ENCODE measurements around the gene CADM2.

The CADM2 gene

DNA sequence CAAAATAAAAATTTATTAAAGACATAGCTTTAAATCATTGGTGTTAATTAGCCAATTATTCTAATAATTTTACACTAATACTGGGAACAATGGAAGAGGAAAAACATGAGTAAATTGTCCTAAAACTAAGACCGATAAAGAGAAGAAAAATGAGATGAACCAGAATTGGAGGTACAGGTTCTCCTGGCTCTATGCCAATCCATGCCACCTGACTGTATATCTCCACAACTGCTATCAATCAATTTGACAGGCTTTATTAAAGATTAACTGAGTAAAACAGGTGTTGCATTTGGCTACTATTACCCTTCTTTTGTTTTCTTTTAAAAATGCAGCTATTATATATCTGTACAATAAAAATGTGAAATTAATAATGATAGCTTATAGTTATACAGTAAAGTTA lies 850.0 kb downstream of the CADM2 start:
- no peak for DNase-seq (ENCODE audit: low spot score)

GRCh38 chr3:85821130-85821756 lies 862.5 kb downstream of the CADM2 start:
- DNase-seq (ENCODE audit: low spot score), result no peak

- DNase-seq (ENCODE audit: low spot score), result no peak
These were observed 877.2 kb downstream of the CADM2 start for GRCh38 chr3:85835857-85836440.

DNA sequence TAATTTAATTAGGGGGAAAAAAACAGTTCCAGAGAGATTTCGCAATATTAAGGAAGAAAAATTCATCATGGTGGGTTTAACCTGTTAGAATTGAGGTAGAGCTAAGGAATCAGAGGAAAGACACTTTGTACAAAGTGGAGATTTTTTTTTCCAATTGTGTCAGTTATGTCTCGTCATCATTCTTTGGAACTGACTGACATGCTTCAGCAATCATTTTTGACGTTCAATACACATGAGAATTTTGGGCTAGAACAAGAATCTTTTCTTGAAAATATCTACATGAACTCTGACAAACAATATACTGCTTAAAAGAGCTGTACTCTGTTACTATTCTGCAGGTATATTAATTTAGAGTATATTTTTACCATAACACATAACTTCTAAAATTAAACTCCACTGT lies 878.6 kb downstream of the CADM2 start:
- no peak for DNase-seq (ENCODE audit: low spot score)

DNA sequence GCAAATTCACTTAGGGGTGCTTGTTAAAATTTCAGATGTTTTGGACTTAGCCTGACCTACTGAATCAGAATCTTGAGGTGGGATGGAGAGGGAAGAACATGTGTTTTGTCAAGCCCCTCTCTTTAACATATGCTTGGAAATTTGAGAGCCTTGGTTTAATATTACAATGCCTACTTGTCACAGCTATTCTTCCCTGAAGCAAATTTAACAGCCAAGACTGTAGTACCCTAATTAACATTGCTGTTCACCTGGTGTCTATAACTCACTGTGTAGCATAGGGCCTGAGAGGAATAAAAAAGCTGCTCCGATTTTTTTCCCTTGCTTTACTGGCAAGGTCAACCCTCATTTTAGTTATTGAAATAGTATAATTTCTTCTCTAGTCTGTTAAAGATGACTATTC lies 880.1 kb downstream of the CADM2 start:
- DNase-seq (ENCODE audit: low spot score), result no peak

DNA sequence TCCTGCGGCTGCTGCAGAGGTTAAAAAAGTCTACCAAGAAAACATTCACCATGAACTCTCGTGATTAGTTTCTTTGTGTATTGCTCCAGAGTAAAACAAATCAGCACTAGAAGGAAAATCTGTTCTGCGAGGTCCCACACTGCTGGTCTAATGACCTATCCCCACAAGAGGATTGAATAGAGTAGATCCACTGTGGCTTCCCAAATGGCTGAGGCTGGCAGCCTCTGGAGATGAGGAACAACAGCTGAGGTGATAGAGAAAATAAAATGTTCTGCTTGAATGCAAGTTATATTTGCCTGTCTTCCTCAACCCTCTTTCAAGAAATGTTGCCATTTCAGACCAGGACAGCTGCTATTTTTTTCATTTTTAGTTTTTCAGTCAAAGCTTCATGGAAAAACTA lies 883.3 kb downstream of the CADM2 start:
- no peak for DNase-seq (ENCODE audit: low spot score)

- no peak for DNase-seq (ENCODE audit: low spot score)
These were observed 888.2 kb downstream of the CADM2 start for GRCh38 chr3:85846940-85847339.

GRCh38 chr3:85851071-85851470 lies 892.3 kb downstream of the CADM2 start:
- DNase-seq (ENCODE audit: low spot score), result no peak

GRCh38 chr3:85853805-85854204 lies 895.0 kb downstream of the CADM2 start:
- DNase-seq (ENCODE audit: low spot score), result no peak

DNA sequence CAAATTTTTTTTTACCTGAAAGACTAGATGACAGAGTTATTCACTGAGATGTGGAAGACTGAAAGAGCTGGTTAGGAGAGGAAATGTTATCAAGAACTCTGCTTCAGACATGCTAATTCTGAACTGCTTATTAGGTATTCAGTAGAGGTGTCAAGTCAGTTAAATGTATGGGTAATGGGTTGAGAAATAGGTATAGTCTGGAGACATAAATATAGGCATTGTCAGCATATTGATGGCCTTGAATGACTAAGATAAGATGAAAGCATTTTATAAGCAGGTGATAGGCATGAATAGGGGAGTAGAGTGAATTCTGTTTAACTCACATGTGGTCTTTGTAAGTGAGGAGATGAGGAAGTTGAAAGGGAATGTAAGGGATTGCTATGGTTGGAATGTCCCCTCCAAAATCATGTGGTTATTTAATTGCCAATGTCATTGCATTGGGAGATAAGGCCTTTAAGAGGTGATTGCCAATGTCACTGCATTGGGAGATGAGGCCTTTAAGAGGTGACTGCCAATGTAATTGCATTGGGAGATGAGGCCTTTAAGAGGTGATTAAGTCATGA lies 904.2 kb downstream of the CADM2 start:
- no peak for DNase-seq (ENCODE audit: low spot score)

GRCh38 chr3:85864896-85865295 lies 906.1 kb downstream of the CADM2 start:
- no peak for DNase-seq (ENCODE audit: low spot score)

DNA sequence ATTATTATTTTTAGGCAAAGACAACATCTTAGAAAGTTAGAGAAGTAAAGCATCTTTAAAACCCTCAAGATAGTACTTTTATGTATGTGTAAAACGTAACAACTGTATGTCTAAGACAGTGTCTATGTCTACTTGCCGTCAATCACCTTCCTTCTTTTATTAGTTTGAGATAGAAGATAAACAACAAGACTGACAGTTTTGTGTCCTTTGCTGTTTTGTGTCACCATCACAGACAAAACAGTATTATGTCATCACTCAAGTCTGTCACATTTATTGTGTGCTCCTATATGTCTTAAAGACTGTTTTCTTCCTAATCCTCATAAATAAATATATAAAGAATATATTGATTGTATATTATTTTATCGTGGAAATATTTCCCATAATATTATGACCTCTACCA lies 908.3 kb downstream of the CADM2 start:
- DNase-seq (ENCODE audit: low spot score), result no peak

GRCh38 chr3:85875589-85875988 lies 916.8 kb downstream of the CADM2 start:
- DNase-seq (ENCODE audit: low spot score), result no peak

DNA sequence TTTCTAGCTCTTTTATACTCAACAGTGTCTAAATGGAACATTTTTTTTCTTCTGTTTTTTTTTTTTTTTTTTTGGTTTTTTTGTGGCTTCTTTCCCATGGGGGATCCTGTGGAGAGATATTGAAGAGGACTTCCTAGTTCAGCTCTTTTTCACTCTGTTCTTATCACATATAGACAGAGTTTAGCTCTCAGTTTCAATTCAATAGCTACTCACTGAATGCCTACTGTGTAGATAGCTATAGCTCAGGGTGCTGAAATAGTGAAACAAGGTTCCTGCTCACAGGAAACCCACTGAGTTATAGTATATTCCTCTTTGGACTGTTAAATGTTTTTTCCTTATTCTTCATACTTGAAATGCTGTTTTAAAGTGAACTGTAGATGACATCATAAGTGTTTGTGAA lies 918.8 kb downstream of the CADM2 start:
- DNase-seq (ENCODE audit: low spot score), result no peak

DNA sequence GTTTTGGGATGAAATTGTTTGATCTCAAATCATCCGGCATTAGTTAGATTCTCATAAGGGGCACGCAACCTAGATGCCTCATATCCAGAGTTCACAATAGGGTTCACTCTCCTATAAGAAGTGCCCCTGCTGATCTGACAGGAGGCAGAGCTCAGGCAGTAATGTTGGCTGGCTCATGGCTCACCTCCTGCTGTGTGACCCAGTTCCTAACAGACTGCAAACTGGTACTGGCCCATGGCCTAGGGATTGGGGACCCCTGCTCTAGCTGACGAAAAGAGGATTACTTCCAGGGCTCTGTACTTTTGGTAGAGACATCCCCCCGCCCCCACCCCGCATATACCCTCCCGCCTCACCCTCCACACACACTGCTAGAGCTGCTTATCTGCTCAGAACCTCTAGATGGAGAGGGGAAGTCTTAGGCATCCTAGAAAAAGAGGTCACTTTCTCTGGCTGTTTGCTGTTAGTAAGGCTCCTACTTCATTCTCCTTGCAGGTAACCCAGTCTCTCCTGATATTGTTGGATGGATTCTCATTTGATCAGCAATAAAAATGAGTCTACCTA lies 923.1 kb downstream of the CADM2 start:
- DNase-seq (ENCODE audit: low spot score), result no peak

DNA sequence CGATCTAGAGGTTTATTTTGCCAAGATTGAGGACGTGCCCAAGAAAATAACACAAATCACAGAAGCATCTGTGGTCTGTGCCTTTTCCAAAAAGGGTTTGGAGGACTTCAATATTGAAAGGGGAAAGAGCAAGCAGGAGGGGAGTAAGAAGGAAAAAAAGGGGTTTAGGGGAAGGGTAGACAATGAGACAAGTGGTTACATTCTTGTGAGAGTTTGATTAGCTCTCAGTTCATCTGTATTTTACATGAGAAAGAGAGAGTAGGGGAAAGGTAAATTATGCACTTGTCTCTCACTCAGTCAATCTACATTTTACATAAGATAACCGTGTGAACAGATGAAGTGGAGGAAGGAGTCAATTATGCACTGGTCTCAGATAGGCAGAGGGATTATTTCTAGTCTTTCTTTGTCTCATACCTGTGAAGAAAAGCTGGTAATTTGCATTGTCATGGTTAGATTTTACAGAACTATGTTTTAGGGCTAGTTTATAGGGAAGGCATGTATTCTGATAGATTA lies 931.3 kb downstream of the CADM2 start:
- no peak for DNase-seq (ENCODE audit: low spot score)

- no peak for DNase-seq (ENCODE audit: low spot score)
These were observed 944.6 kb downstream of the CADM2 start for GRCh38 chr3:85903434-85903833.

- no peak for DNase-seq (ENCODE audit: low spot score)
These were observed 954.2 kb downstream of the CADM2 start for GRCh38 chr3:85912980-85913379.

- DNase-seq (ENCODE audit: low spot score), result no peak
These were observed 963.6 kb downstream of the CADM2 start for GRCh38 chr3:85922374-85922773.

DNA sequence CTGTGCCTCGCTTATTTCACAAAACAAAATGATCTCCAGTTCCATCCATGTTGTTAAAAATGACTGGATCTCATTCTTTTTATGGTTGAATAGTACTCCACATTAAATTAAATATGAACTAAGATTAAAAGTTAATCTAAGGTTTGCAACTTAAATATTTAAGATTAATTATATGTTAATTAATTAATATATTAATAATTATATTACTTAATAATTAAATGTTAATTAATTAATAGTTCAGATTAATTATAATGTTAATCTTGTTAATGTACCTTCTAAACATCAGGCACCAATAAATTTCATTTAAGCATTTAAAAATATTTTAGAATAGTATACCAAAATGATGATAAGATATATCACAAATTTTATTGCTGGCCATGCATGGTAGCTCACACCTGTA lies 971.9 kb downstream of the CADM2 start:
- no peak for DNase-seq (ENCODE audit: low spot score)

GRCh38 chr3:85933326-85933725 lies 974.5 kb downstream of the CADM2 start:
- no peak for DNase-seq (ENCODE audit: low spot score)

GRCh38 chr3:85935171-85935570 lies 976.4 kb downstream of the CADM2 start:
- DNase-seq (ENCODE audit: low spot score), result no peak

GRCh38 chr3:85939074-85939482 lies 980.3 kb downstream of the CADM2 start:
- no peak for DNase-seq (ENCODE audit: low spot score)
